Spleen (tissue), 7 donors: ENCODE measurements around the gene FADS1.

Experiments used
- CTCF ChIP-seq, 11 experiments: fragments of 200-600 bp in 7 of 11; fragments of 450-650 bp in 4 of 11; sonication (generic) in 4 of 11; IDR thresholded peaks in 8 of 11; conservative IDR thresholded peaks in 3 of 11; 1 replicate in 7 of 11; 2 replicates in 4 of 11; pipeline versions ENCODE4 v1.4.0 to v1.8.0; 2016 to 2021; ENCODE audit warnings: antibody characterized with exemption in 11 of 11, inconsistent platforms in 4 of 11, mild to moderate bottlenecking in 1 of 11
- POLR2A ChIP-seq, 3 donors: fragments of 450-650 bp; IDR thresholded peaks; one replicate each; pipeline ENCODE4 v1.5.1; 2017; ENCODE audit warnings: antibody characterized with exemption in 3 of 3, mild to moderate bottlenecking in 1 of 3
- POLR2AphosphoS5 ChIP-seq, 3 donors: sonication (generic); formaldehyde crosslinking; IDR thresholded peaks; one replicate each; pipeline ENCODE4 v1.5.1; 2017; ENCODE audit warnings: antibody characterized with exemption in 3 of 3
- donor health status: DM: no; HTN: no; CAD: no; lungs with moderate emphysema.
- donor health status: DM: no; HTN: no; CAD: no.
- donor health status: DM: no; HTN: no; CAD: no.

- no peak for TF ChIP-seq CTCF (IDR thresholded peaks at IDR 0.05 in 8 of 11, conservative IDR thresholded peaks at IDR 0.05 in 3 of 11)
- TF ChIP-seq POLR2A (IDR thresholded peaks at IDR 0.05), result no peak
- no peak for TF ChIP-seq POLR2AphosphoS5 (IDR thresholded peaks at IDR 0.05)
These were observed 17.0 kb downstream of the FADS1 start for GRCh38 chr11:61799665-61800284.
